NCI-H510A (cell line): ENCODE results near the gene FBXL20.
A peak's percentile ranks its signal among the peaks of the same experiment; 100 is the strongest.

Experiments used
- DNase-seq: peaks from one replicate; lab custom pipeline; 2025; lab: John Stamatoyannopoulos, UW

FBXL20 gene

GRCh38 chr17:39225959-39226683 lies 175.3 kb downstream of the FBXL20 start:
- DNase-seq, result peak; percentile 72

- no peak for DNase-seq
Observed at GRCh38 chr17:39225308-39225958, 176.0 kb downstream of the FBXL20 start, which contains the start of gene STAC2. Gene STAC2, minus strand, starts transcription at chr17:39225945. Its CDS starts 443 bp downstream, at chr17:39225502.

- no peak for DNase-seq
Observed at GRCh38 chr17:39224778-39225307, 176.6 kb downstream of the FBXL20 start.

GRCh38 chr17:39223907-39224777 lies 177.3 kb downstream of the FBXL20 start:
- no peak for DNase-seq

- DNase-seq, result no peak
Observed at GRCh38 chr17:39222866-39223834, 178.3 kb downstream of the FBXL20 start.

- DNase-seq, result no peak
Observed at GRCh38 chr17:39222151-39222550, 179.3 kb downstream of the FBXL20 start.

- no peak for DNase-seq
Observed at GRCh38 chr17:39221572-39221971, 179.9 kb downstream of the FBXL20 start.

- DNase-seq, result no peak
Observed at GRCh38 chr17:39219647-39220154, 181.7 kb downstream of the FBXL20 start.

- no peak for DNase-seq
Observed at GRCh38 chr17:39218906-39219305, 182.5 kb downstream of the FBXL20 start.

GRCh38 chr17:39217734-39218369 lies 183.6 kb downstream of the FBXL20 start:
- no peak for DNase-seq

GRCh38 chr17:39213852-39214251 lies 187.6 kb downstream of the FBXL20 start:
- DNase-seq, result no peak

- DNase-seq, result no peak
Observed at GRCh38 chr17:39212841-39213480, 188.5 kb downstream of the FBXL20 start.

GRCh38 chr17:39212195-39212810 lies 189.1 kb downstream of the FBXL20 start:
- no peak for DNase-seq

GRCh38 chr17:39210093-39210434 lies 191.4 kb downstream of the FBXL20 start:
- DNase-seq, result no peak

- DNase-seq, result no peak
Observed at GRCh38 chr17:39209317-39210092, 191.9 kb downstream of the FBXL20 start.

GRCh38 chr17:39208893-39209292 lies 192.5 kb downstream of the FBXL20 start:
- peak; percentile 29 for DNase-seq

GRCh38 chr17:39208136-39208535 lies 193.3 kb downstream of the FBXL20 start:
- DNase-seq, result no peak

GRCh38 chr17:39205112-39205526 lies 196.3 kb downstream of the FBXL20 start:
- no peak for DNase-seq

- no peak for DNase-seq
Observed at GRCh38 chr17:39204245-39204644, 197.2 kb downstream of the FBXL20 start.
